GM20000 (cell line): Measurements from ENCODE around the gene VGLL2.
A peak's percentile ranks its signal among the peaks of the same experiment; 100 is the strongest.

ENCODE experiments used
- DNase-seq: peaks from one replicate; pipeline ENCODE4 v3.0.0; 2012; ENCODE audit warnings: low spot score
- TF ChIP-seq, protein P1 (sequence below): IDR thresholded peaks from 2 replicates; pipeline ENCODE4 v1.5.1; 2012; ENCODE audit warnings: mild to moderate bottlenecking, control low read depth; ENCODE audit errors: extremely low read depth, missing control alignments

VGLL2 gene

DNA sequence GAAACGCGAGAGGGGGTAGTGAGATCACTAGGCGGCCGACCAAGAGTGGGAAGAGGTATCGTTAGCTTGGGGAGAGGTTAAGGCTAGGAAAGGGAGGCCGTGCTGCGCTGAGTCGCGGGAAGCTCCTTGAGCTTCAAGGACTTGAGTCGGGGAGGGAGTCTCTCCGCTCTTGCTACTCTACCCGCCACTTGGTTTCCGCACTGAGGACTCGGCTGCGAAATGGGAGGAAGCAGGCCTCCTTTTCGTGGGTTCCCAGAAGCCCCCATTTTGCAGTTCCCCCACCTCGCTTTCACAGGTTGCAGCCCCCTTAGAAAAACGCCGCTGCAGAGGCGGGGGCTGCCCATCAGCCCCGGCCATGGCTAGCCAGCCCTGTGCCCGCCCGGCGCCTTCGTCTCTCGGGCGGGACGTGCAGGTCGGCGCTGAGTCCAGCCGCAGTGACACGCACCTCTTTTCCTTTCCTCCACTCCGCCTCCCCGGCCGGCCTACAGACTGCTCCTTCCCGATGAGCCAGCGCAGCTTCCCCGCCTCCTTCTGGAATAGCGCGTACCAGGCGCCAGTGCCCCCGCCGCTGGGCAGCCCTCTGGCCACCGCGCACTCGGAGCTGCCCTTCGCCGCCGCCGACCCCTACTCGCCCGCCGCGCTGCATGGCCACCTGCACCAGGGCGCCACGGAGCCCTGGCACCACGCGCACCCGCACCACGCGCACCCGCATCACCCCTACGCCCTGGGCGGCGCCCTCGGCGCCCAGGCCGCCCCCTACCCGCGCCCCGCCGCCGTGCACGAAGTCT is 4.9 kb downstream of the VGLL2 start:
- DNase-seq: peak; percentile 27

GRCh38 chr6:117270843-117271507 is 5.6 kb downstream of the VGLL2 start:
- TF ChIP-seq, protein P1, sequence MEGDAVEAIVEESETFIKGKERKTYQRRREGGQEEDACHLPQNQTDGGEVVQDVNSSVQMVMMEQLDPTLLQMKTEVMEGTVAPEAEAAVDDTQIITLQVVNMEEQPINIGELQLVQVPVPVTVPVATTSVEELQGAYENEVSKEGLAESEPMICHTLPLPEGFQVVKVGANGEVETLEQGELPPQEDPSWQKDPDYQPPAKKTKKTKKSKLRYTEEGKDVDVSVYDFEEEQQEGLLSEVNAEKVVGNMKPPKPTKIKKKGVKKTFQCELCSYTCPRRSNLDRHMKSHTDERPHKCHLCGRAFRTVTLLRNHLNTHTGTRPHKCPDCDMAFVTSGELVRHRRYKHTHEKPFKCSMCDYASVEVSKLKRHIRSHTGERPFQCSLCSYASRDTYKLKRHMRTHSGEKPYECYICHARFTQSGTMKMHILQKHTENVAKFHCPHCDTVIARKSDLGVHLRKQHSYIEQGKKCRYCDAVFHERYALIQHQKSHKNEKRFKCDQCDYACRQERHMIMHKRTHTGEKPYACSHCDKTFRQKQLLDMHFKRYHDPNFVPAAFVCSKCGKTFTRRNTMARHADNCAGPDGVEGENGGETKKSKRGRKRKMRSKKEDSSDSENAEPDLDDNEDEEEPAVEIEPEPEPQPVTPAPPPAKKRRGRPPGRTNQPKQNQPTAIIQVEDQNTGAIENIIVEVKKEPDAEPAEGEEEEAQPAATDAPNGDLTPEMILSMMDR: no peak
- no peak for DNase-seq

More for the DNA sequence above, 4.9 kb downstream of the VGLL2 start:
- TF ChIP-seq, protein P1: no peak

GRCh38 chr6:117272032-117272866 is 6.9 kb downstream of the VGLL2 start:
- TF ChIP-seq, protein P1: no peak
- DNase-seq: no peak

DNA sequence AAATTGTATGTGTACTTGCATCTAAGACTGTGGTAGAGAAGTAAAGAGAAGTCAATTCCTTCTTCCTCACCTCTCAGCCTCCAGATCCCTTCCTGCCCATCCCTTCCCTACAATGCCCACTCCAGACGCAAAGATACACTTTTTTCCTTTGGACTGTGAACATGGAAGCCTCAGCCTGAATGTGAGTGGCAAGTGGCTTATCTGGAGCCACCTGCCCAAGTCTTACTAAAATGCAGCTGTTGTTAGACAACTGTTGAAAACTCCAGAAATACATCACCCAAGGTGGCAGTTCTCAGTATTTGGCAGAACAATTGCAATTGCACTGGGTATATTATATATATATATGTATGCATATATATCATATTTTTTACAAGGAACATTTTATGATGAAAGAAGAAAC is 7.5 kb downstream of the VGLL2 start:
- DNase-seq: no peak
- TF ChIP-seq, protein P1: no peak

DNA sequence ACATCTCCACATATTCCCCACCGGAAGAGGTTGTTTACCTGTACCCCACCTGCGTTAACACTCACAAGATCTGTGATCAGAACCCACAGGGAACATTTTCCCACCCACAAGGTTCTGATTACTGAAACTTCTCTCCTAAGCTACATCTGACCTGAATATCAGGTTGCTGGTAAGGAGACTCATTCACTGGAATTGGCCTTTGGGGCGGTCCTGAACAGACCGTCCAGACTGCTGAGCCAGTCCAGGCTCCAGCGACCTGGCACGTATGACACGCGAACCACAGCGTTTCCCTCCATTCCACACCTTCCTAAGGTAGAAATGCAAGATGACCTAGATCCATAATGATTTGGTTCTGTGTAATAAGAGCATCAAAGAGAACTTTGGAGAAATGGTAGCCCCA is 9.8 kb downstream of the VGLL2 start:
- DNase-seq: no peak
- TF ChIP-seq, protein P1: no peak

DNA sequence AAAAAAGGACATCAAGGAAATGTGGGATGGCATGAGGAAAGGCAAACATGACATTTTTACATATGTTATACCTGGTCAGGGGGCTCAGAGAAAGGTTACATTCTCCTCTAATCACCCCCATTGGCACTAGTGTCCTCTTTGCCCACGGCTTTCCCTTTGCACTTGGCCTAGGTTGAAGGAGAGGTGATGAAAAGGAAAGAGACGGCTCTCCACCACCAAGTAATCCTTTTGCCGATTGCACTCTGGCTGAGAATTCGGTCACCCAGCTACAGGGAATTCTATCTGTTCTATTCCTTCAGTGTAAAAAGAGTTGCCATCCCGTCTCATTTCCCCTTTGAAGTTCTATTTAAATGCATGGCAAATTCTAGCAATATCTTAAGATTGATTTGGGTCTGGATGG is 10.4 kb downstream of the VGLL2 start:
- no peak for DNase-seq
- TF ChIP-seq, protein P1: no peak
